NCI-H1092 (cell line): ENCODE measurements around the gene COL4A1.

Source experiments
- DNase-seq: peaks from one replicate; lab custom pipeline; 2025; lab: John Stamatoyannopoulos, UW

COL4A1 gene

GRCh38 chr13:110133425-110134235 is 173.3 kb downstream of the COL4A1 start:
- no peak for DNase-seq

- DNase-seq, result peak; percentile 22
Observed at GRCh38 chr13:110132225-110132982, 174.6 kb downstream of the COL4A1 start.

GRCh38 chr13:110131424-110131823 is 175.5 kb downstream of the COL4A1 start:
- DNase-seq, result no peak

- no peak for DNase-seq
Observed at GRCh38 chr13:110130431-110130830, 176.5 kb downstream of the COL4A1 start.

- no peak for DNase-seq
Observed at GRCh38 chr13:110129539-110130186, 177.3 kb downstream of the COL4A1 start.

- no peak for DNase-seq
Observed at GRCh38 chr13:110129076-110129475, 177.9 kb downstream of the COL4A1 start.

- no peak for DNase-seq
Observed at GRCh38 chr13:110128546-110128945, 178.4 kb downstream of the COL4A1 start.

GRCh38 chr13:110127986-110128511 is 178.9 kb downstream of the COL4A1 start:
- DNase-seq, result no peak

GRCh38 chr13:110126391-110126961 is 180.5 kb downstream of the COL4A1 start:
- DNase-seq, result no peak

- no peak for DNase-seq
Observed at GRCh38 chr13:110125613-110126272, 181.2 kb downstream of the COL4A1 start.

GRCh38 chr13:110125157-110125556 is 181.8 kb downstream of the COL4A1 start:
- DNase-seq, result no peak

- DNase-seq, result no peak
Observed at GRCh38 chr13:110124201-110124940, 182.6 kb downstream of the COL4A1 start.

GRCh38 chr13:110123041-110123809 is 183.7 kb downstream of the COL4A1 start:
- DNase-seq, result no peak

GRCh38 chr13:110121422-110122083 is 185.4 kb downstream of the COL4A1 start:
- no peak for DNase-seq

GRCh38 chr13:110119935-110120905 is 186.7 kb downstream of the COL4A1 start:
- DNase-seq, result no peak

- no peak for DNase-seq
Observed at GRCh38 chr13:110118106-110118505, 188.9 kb downstream of the COL4A1 start.

- DNase-seq, result no peak
Observed at GRCh38 chr13:110116072-110116487, 190.9 kb downstream of the COL4A1 start.

- DNase-seq, result no peak
Observed at GRCh38 chr13:110115591-110115990, 191.4 kb downstream of the COL4A1 start.
